CD8-positive, alpha-beta memory T cell (primary cell): Measurements from ENCODE around the gene MAP3K5. TPM values are rescaled to one million over a fixed set of nuclear protein-coding genes. Genes with fewer than 3 reads are reported as not detected.
A peak's percentile ranks its signal among the peaks of the same experiment; 100 is the strongest.

ENCODE experiments used
- CTCF ChIA-PET: fragments of 350-600 bp; sonication (Branson Sonifier 250); formaldehyde crosslinking; loops from one replicate; lab custom pipeline; 2021; ENCODE audit warnings: antibody characterized with exemption; lab: Charles Lee
- POLR2A ChIA-PET: fragments of 350-600 bp; sonication (Branson Sonifier 250); formaldehyde crosslinking; loops from one replicate; lab custom pipeline; 2021; ENCODE audit warnings: antibody characterized with exemption; lab: Charles Lee
- DNase-seq, 5 donors: peaks; one replicate each; pipeline versions ENCODE4 v3.0.0 to v3.0.0-alpha.2; 2020 to 2022; ENCODE audit warnings: mixed read lengths in 1 of 5
- H3K27ac ChIP-seq: one replicate; pipeline ENCODE4 v1.7.0; 2013; ENCODE audit warnings: low read depth, mild to moderate bottlenecking, low read length, moderate library complexity
- H3K27me3 ChIP-seq: 2 replicates; pipeline ENCODE4 v1.7.0; 2013; ENCODE audit warnings: low read length, mild to moderate bottlenecking; ENCODE audit not compliant: insufficient read depth, poor library complexity, severe bottlenecking
- H3K36me3 ChIP-seq: 2 replicates; pipeline ENCODE4 v1.7.0; 2013; ENCODE audit warnings: mild to moderate bottlenecking, low read length, moderate library complexity; ENCODE audit not compliant: insufficient read depth
- H3K4me1 ChIP-seq: 2 replicates; pipeline ENCODE4 v1.7.0; 2013; ENCODE audit warnings: mild to moderate bottlenecking, low read length, moderate library complexity; ENCODE audit not compliant: insufficient read depth
- H3K4me3 ChIP-seq: 2 replicates; pipeline ENCODE4 v1.7.0; 2013; ENCODE audit warnings: mild to moderate bottlenecking, low read length
- H3K9me3 ChIP-seq: 2 replicates; pipeline ENCODE4 v1.7.0; 2013; ENCODE audit warnings: mild to moderate bottlenecking, low read length
- H3K27ac Mint-ChIP-seq, 8 donors: one replicate each; pipeline ENCODE4 v1.8.0; 2020 to 2021; ENCODE audit warnings: mixed read lengths in 8 of 8, mild to moderate bottlenecking in 6 of 8, inconsistent platforms in 3 of 8, moderate library complexity in 3 of 8
- H3K27me3 Mint-ChIP-seq, 2 donors: one replicate each; pipeline ENCODE4 v1.8.0; 2020 to 2021; ENCODE audit warnings: mixed read lengths in 2 of 2, mild to moderate bottlenecking in 1 of 2, moderate library complexity in 1 of 2
- H3K36me3 Mint-ChIP-seq, 3 donors: one replicate each; pipeline ENCODE4 v1.8.0; 2020 to 2021; ENCODE audit warnings: mixed read lengths in 3 of 3, inconsistent platforms in 1 of 3, mild to moderate bottlenecking in 1 of 3
- H3K4me1 Mint-ChIP-seq, 3 donors: one replicate each; pipeline ENCODE4 v1.8.0; 2020 to 2021; ENCODE audit warnings: mixed read lengths in 3 of 3, inconsistent platforms in 1 of 3, mild to moderate bottlenecking in 1 of 3
- H3K4me3 Mint-ChIP-seq, 7 donors: one replicate each; pipeline ENCODE4 v1.8.0; 2020 to 2021; ENCODE audit warnings: mixed read lengths in 7 of 7, mild to moderate bottlenecking in 6 of 7, moderate library complexity in 4 of 7, inconsistent platforms in 2 of 7
- H3K9me3 Mint-ChIP-seq, 5 donors: one replicate each; pipeline ENCODE4 v1.8.0; 2020 to 2022; ENCODE audit warnings: mixed read lengths in 5 of 5, mild to moderate bottlenecking in 3 of 5, moderate library complexity in 2 of 5, inconsistent platforms in 1 of 5
- polyA plus RNA-seq: library from polyadenylated mRNA; unstranded; fragments of 300-500 nt; fragmentation: Illumina TruSeq; gene quantifications from one replicate; pipeline ENCODE4 v1.2.3, GENCODE V29; 2021
- total RNA-seq, 2 experiments: library from RNA; stranded (reverse); gene quantifications; one replicate each; pipeline ENCODE4 v1.2.3, GENCODE V29; 2021

MAP3K5 gene
- total and polyA plus RNA-seq, 3 experiments from 2014 or later = 12.6 to 19.9 (median 12.9) TPM

DNA sequence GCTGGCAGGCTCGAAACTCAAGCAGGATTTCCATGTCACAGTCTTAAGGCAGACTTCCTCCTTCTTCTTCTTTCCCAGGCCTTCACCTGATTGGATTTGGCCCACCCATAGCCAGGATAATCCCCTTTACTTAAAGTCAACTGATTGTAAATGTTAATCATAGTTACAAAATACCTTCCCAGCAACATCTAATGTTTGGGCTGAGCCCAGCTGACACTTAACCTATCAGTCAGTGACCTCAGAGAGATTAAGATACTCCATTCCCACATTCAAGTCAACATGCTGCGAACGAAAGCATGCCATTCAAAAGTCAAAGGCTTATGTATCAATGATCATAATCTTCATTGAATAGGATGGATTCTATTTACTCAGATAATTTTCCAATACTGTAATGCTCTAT lies 258.0 kb downstream of the MAP3K5 start:
- Histone ChIP-seq H3K27me3 (no peaks in the 10 kb centered on the region), H3K36me3 (no peaks in the 10 kb centered on the region), H3K4me3 (no peak overlapping the region), H3K27ac (no peak overlapping the region), H3K9me3 (no peaks in the 10 kb centered on the region), H3K4me1 (no peaks in the 10 kb centered on the region)
- no peak for DNase-seq
- ChIA-PET POLR2A (no interaction called here), CTCF (no interaction called here)
- Mint-ChIP-seq H3K9me3 (peaks cover 0 to 3% (median 0%) of the 10 kb centered on the region in 5 donors), H3K4me1 (no peaks in the 10 kb centered on the region), H3K27ac (no peak overlapping the region), H3K36me3 (peaks cover 0 to 10% (median 0%) of the 10 kb centered on the region in 3 donors), H3K27me3 (peaks cover 3 to 18% of the 10 kb centered on the region in 2 donors), H3K4me3 (no peak overlapping the region)

DNA sequence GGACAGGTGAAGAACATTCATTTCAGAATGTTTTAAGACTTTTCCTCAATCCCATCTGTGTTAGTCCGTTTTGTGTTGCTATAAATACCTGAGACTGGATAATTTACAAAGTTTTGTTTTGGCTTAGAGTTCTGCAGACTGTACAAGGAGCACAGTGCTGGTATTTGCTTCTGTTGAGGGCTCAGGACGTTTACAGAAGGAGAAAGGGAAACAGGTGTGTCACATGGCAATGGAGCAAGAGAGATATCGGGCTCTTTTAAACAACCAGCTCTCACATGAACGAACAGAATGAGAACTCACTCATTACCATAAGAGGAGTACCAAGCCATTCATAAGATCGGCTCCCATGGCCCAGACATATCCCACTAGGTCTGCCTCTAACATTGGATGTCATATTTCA lies 258.8 kb downstream of the MAP3K5 start:
- no peak overlapping the region for H3K4me3 Mint-ChIP-seq
- CTCF ChIA-PET = no interaction called here
- H3K27me3 Mint-ChIP-seq = peaks cover 3 to 21% of the 10 kb centered on the region in 2 donors
- POLR2A ChIA-PET = no interaction called here
- no peaks in the 10 kb centered on the region for H3K4me1 Mint-ChIP-seq
- DNase-seq = no peak
- Histone ChIP-seq H3K36me3 (no peaks in the 10 kb centered on the region), H3K4me3 (no peak overlapping the region), H3K27me3 (no peaks in the 10 kb centered on the region), H3K4me1 (no peaks in the 10 kb centered on the region), H3K9me3 (no peaks in the 10 kb centered on the region), H3K27ac (no peak overlapping the region)
- H3K36me3 Mint-ChIP-seq = peaks cover 0 to 10% (median 0%) of the 10 kb centered on the region in 3 donors
- H3K27ac Mint-ChIP-seq = no peak overlapping the region
- peaks cover 0 to 3% (median 0%) of the 10 kb centered on the region in 5 donors for H3K9me3 Mint-ChIP-seq

DNA sequence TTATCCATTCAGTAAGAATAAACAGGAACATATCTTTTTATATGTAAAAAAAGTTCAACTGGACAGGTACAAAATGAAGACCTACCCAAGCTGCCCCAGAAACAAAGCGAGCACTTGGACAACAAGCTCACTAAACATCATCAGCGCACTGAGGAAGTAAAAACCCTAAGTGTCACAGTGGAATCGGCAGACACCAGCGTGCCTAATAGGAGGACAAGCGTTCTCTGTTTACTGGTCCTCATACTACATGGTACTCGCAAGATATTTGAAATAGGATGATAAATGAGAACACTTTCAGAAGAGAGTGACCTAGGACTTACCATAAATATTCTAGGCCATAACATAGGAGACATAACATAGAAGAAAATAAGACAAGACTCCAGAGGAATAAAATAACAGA lies 260.2 kb downstream of the MAP3K5 start:
- peaks cover 0 to 3% (median 0%) of the 10 kb centered on the region in 5 donors for H3K9me3 Mint-ChIP-seq
- peaks cover 3 to 32% of the 10 kb centered on the region in 2 donors for H3K27me3 Mint-ChIP-seq
- no peak for DNase-seq
- H3K27ac ChIP-seq = no peak overlapping the region
- no peaks in the 10 kb centered on the region for H3K4me1 ChIP-seq
- H3K36me3 Mint-ChIP-seq = peaks cover 0 to 10% (median 0%) of the 10 kb centered on the region in 3 donors
- ChIA-PET POLR2A (no interaction called here), CTCF (no interaction called here)
- no peaks in the 10 kb centered on the region for H3K27me3 ChIP-seq
- H3K4me3 Mint-ChIP-seq = no peak overlapping the region
- H3K9me3 ChIP-seq = no peaks in the 10 kb centered on the region
- H3K4me1 Mint-ChIP-seq = no peaks in the 10 kb centered on the region
- no peak overlapping the region for H3K4me3 ChIP-seq
- H3K36me3 ChIP-seq = no peaks in the 10 kb centered on the region
- no peak overlapping the region for H3K27ac Mint-ChIP-seq

DNA sequence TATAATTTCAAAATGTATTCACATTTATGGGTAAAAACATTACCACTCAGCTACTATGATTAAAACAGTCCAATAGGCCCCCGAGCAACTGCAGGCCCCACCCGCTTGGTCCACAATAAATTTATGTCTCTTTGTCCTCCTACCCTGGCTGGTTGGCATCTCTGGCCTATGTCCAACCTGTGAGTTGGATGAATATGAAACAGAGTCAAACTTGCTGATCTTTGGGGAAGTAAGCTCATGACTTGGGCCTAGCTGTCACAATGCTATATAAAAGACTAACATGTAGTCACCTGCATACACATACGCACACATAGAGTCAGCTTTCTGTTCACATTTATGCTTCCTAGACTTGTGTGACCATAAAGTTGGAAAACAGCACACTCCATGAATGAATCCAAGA lies 262.6 kb downstream of the MAP3K5 start:
- Mint-ChIP-seq H3K4me3 (no peak overlapping the region), H3K27ac (no peak overlapping the region), H3K36me3 (peaks cover 0 to 5% (median 0%) of the 10 kb centered on the region in 3 donors), H3K9me3 (no peaks in the 10 kb centered on the region), H3K27me3 (peaks cover 3 to 44% of the 10 kb centered on the region in 2 donors), H3K4me1 (peaks cover 3 to 17% (median 4%) of the 10 kb centered on the region in 3 donors)
- Histone ChIP-seq H3K27me3 (no peaks in the 10 kb centered on the region), H3K4me3 (no peak overlapping the region), H3K4me1 (peaks cover 8% of the 10 kb centered on the region), H3K9me3 (no peaks in the 10 kb centered on the region), H3K36me3 (no peaks in the 10 kb centered on the region), H3K27ac (no peak overlapping the region)
- CTCF ChIA-PET = no interaction called here
- POLR2A ChIA-PET = no interaction called here
- DNase-seq = no peak

DNA sequence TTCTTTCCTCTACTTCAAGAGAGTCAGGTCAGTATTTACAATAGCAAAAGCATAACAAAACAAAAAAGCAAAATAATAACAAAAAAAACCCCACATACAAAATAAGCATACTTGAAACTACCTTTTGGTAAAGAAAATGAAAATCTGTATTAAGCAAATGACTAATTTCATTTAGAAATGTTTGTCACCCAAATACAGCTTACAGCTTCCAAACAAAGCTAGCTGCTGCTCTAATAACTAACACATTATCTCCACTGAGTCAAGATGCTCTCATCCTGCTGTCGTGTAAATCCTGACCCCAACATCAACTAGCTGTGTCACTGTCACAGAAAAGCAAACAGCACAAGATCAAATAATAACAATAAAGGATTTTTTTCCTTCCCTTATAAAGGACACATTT lies 263.8 kb downstream of the MAP3K5 start:
- no peak overlapping the region for H3K4me3 Mint-ChIP-seq
- DNase-seq = no peak
- Histone ChIP-seq H3K4me3 (no peak overlapping the region), H3K27ac (no peak overlapping the region), H3K36me3 (no peaks in the 10 kb centered on the region), H3K4me1 (peaks cover 8% of the 10 kb centered on the region), H3K9me3 (no peaks in the 10 kb centered on the region), H3K27me3 (no peaks in the 10 kb centered on the region)
- ChIA-PET CTCF (no interaction called here), POLR2A (no interaction called here)
- H3K4me1 Mint-ChIP-seq = peaks cover 3 to 17% (median 4%) of the 10 kb centered on the region in 3 donors
- H3K27me3 Mint-ChIP-seq = peaks cover 2 to 38% of the 10 kb centered on the region in 2 donors
- no peak overlapping the region for H3K27ac Mint-ChIP-seq
- no peaks in the 10 kb centered on the region for H3K9me3 Mint-ChIP-seq
- no peaks in the 10 kb centered on the region for H3K36me3 Mint-ChIP-seq

DNA sequence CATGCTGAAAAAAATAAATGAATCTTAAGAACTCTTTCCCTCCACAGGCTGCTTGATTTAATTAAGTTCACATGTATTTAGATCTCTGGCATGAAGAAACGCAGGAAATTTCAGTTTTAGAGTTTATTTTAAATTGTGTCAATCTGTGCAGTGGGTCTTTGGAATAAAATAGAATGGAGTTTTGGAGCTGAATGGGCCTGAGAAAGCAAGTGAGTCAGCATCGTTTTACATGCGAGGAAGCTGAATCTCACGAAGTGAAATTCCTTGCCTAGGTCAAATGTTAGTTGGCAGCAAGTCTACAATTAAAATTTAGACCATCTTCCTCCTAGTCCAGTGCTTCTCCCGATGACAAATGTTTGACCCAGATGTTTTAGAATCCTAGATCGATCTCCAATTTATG lies 264.4 kb downstream of the MAP3K5 start:
- Histone ChIP-seq H3K27me3 (no peaks in the 10 kb centered on the region), H3K27ac (no peak overlapping the region), H3K4me1 (peaks cover 8% of the 10 kb centered on the region), H3K4me3 (no peak overlapping the region), H3K9me3 (no peaks in the 10 kb centered on the region), H3K36me3 (no peaks in the 10 kb centered on the region)
- Mint-ChIP-seq H3K9me3 (no peaks in the 10 kb centered on the region), H3K27me3 (peaks cover under 1 to 36% of the 10 kb centered on the region in 2 donors), H3K4me1 (peaks cover 3 to 17% (median 4%) of the 10 kb centered on the region in 3 donors), H3K36me3 (no peaks in the 10 kb centered on the region), H3K4me3 (no peak overlapping the region), H3K27ac (no peak overlapping the region)
- CTCF ChIA-PET = no interaction called here
- no peak for DNase-seq
- POLR2A ChIA-PET = no interaction called here

DNA sequence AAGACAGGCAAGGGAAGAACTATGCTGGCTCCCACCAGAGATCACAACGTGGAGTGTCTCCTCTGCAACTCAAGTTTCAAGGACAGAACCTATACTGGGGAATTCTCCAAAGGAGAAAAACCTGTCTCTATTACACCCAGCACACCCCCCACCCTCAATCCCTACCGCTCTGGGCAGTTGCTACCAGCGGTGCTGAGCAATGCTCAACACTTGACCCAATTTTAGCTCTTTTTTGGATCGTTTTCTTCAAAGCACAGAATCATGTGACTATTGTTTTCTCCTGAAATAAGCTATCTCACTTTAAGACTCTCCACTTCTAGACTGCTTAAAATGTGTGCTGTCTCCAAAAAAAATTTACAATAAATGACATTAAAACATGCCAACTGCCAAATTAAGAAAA lies 265.3 kb downstream of the MAP3K5 start:
- no peak overlapping the region for H3K27ac Mint-ChIP-seq
- ChIA-PET CTCF (interaction anchor here (1.0 kb wide), 1 partner anchor 10 kb away, joined by 3 read pairs; no protein-coding TSS in a partner anchor), POLR2A (no interaction called here)
- H3K9me3 Mint-ChIP-seq = no peaks in the 10 kb centered on the region
- no peak overlapping the region for H3K4me3 ChIP-seq
- peaks cover 3 to 17% (median 4%) of the 10 kb centered on the region in 3 donors for H3K4me1 Mint-ChIP-seq
- no peaks in the 10 kb centered on the region for H3K27me3 ChIP-seq
- no peak for DNase-seq
- peaks cover 0 to 36% of the 10 kb centered on the region in 2 donors for H3K27me3 Mint-ChIP-seq
- H3K9me3 ChIP-seq = no peaks in the 10 kb centered on the region
- H3K4me3 Mint-ChIP-seq = no peak overlapping the region
- no peak overlapping the region for H3K27ac ChIP-seq
- H3K4me1 ChIP-seq = peaks cover 8% of the 10 kb centered on the region
- H3K36me3 ChIP-seq = no peaks in the 10 kb centered on the region
- no peaks in the 10 kb centered on the region for H3K36me3 Mint-ChIP-seq

DNA sequence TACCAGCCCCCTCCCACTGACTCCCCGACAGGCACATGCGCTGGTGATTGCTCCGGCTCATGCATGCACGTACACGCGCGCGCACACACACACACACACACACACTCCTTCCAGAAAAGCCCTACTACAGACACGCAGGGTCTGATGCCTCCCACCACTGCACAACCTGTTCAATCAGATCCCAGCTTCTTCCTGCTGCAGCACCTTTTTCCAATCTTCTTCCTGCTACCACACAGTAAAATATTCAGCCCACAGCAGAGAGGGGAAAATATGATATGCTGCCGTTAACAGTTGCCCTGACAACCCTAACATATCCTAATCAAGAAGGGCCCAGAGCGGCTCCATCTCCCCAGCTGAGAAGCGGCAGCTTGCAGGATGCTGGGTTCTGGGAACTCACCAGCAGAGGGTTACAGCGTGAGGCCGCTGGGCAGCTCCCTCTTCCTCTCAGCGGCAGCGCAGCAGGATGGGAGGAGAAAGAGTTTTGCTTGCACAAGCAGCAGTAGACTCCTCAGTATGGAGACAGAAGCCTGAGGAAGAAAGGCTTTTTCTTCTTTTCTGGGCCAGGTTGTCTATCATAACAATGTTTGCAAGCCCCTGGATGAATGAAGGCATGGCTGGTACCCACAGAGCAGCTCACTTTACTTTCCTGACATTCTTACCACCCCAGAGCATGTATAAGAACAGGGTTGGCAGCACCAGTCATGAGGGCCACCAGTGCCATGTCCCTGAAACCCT lies 265.9 kb downstream of the MAP3K5 start:
- ChIA-PET POLR2A (no interaction called here), CTCF (interaction anchor here (1.0 kb wide), 1 partner anchor 11 kb away, joined by 3 read pairs; no protein-coding TSS in a partner anchor)
- no peak overlapping the region for H3K4me3 Mint-ChIP-seq

More for the DNA sequence above, 265.9 kb downstream of the MAP3K5 start:
- DNase-seq = peak in 1 of 5 donors; percentile 5
- Histone ChIP-seq H3K36me3 (no peaks in the 10 kb centered on the region), H3K27me3 (no peaks in the 10 kb centered on the region), H3K27ac (no peak overlapping the region), H3K4me3 (no peak overlapping the region), H3K9me3 (no peaks in the 10 kb centered on the region), H3K4me1 (peaks cover 8% of the 10 kb centered on the region)
- Mint-ChIP-seq H3K36me3 (no peaks in the 10 kb centered on the region), H3K4me1 (peaks cover 3 to 17% (median 4%) of the 10 kb centered on the region in 3 donors), H3K27me3 (peaks cover 0 to 35% of the 10 kb centered on the region in 2 donors), H3K9me3 (no peaks in the 10 kb centered on the region), H3K27ac (peak overlapping the region in 1 of 8 donors; percentile 72)
